ENCODE results near the gene STIM2.
A peak's percentile ranks its signal among the peaks of the same experiment; 100 is the strongest.

The STIM2 gene

GRCh38 chr4:26858947-26859401, 1.7 kb upstream of the STIM2 start:
- no peak for DNase-seq (ENCODE audit: extremely low read depth, low read depth)

GRCh38 chr4:26859762-26860156, 882 bp upstream of the STIM2 start:
- peak overlapping the region; percentile 88 for H3K4me3 ChIP-seq (replicated peaks; ENCODE audit: low read depth, low read length)
- TF ChIP-seq CTCF (IDR thresholded peaks at IDR 0.05; ENCODE audit: low read depth, low read length, missing control alignments): no peak
- DNase-seq (ENCODE audit: extremely low read depth, low read depth): no peak

More at GRCh38 chr4:26858947-26859401, 1.7 kb upstream of the STIM2 start:
- peak overlapping the region; percentile 81 for H3K4me3 ChIP-seq (replicated peaks; ENCODE audit: low read depth, low read length)
- TF ChIP-seq CTCF (IDR thresholded peaks at IDR 0.05; ENCODE audit: low read depth, low read length, missing control alignments): no peak

- no peak for DNase-seq (ENCODE audit: extremely low read depth, low read depth)
- H3K4me3 ChIP-seq (replicated peaks; ENCODE audit: low read depth, low read length): peak overlapping the region; percentile 88
- TF ChIP-seq CTCF (IDR thresholded peaks at IDR 0.05; ENCODE audit: low read depth, low read length, missing control alignments): no peak
Measured at GRCh38 chr4:26860922-26861433, 337 bp downstream of the STIM2 start.

GRCh38 chr4:26861434-26862186, 969 bp downstream of the STIM2 start:
- no peak for TF ChIP-seq CTCF (IDR thresholded peaks at IDR 0.05; ENCODE audit: low read depth, low read length, missing control alignments)
- H3K4me3 ChIP-seq (replicated peaks; ENCODE audit: low read depth, low read length): peak overlapping the region; percentile 88
- no peak for DNase-seq (ENCODE audit: extremely low read depth, low read depth)

GRCh38 chr4:26862381-26862915, 1.8 kb downstream of the STIM2 start:
- DNase-seq (ENCODE audit: extremely low read depth, low read depth): no peak
- H3K4me3 ChIP-seq (replicated peaks; ENCODE audit: low read depth, low read length): peak overlapping the region; percentile 88
- TF ChIP-seq CTCF (IDR thresholded peaks at IDR 0.05; ENCODE audit: low read depth, low read length, missing control alignments): no peak

- TF ChIP-seq CTCF (IDR thresholded peaks at IDR 0.05; ENCODE audit: low read depth, low read length, missing control alignments): no peak
- H3K4me3 ChIP-seq (replicated peaks; ENCODE audit: low read depth, low read length): no peak overlapping the region
- DNase-seq (ENCODE audit: extremely low read depth, low read depth): no peak
Measured at GRCh38 chr4:26863512-26863911, 2.9 kb downstream of the STIM2 start.
